Peyer's patch (tissue), 4 donors: ENCODE data around the gene HAPLN3. TPM values are rescaled to one million over a fixed set of nuclear protein-coding genes. Genes with fewer than 3 reads are reported as not detected.

Source experiments
- DNase-seq, 3 donors: peaks; one replicate each; pipeline ENCODE4 v3.0.0-alpha.2; 2017 to 2019
- H3K27ac ChIP-seq, 4 donors: fragments of 200-600 bp; sonication (generic); one replicate each; pipeline ENCODE4 v1.5.1; 2016 to 2019
- H3K27me3 ChIP-seq, 2 donors: fragments of 200-600 bp; sonication (generic); one replicate each; pipeline ENCODE4 v1.5.1; 2019
- H3K36me3 ChIP-seq, 3 donors: fragments of 200-600 bp; sonication (generic); one replicate each; pipeline ENCODE4 v1.5.1; 2016 to 2019
- H3K4me1 ChIP-seq, 4 donors: fragments of 200-600 bp; sonication (generic); one replicate each; pipeline ENCODE4 v1.5.1; 2016 to 2019
- H3K4me3 ChIP-seq, 4 donors: fragments of 200-600 bp; sonication (generic); 1 replicate in 3 of 4; 2 replicates in 1 of 4; pipeline ENCODE4 v1.5.1; 2016 to 2019; ENCODE audit warnings: mild to moderate bottlenecking in 1 of 4
- H3K9me3 ChIP-seq, 4 donors: fragments of 200-600 bp; sonication (generic); one replicate each; pipeline ENCODE4 v1.5.1; 2016 to 2019; ENCODE audit warnings: mild to moderate bottlenecking in 1 of 4
- CTCF ChIP-seq, 6 experiments: fragments of 450-650 bp in 4 of 6; fragments of 200-600 bp in 2 of 6; sonication (generic) in 1 of 6; IDR thresholded peaks; one replicate each; pipeline ENCODE4 v1.5.1; 2017 to 2019; ENCODE audit warnings: antibody characterized with exemption in 6 of 6, mild to moderate bottlenecking in 3 of 6, moderate library complexity in 1 of 6
- POLR2A ChIP-seq, 2 donors: fragments of 450-650 bp; IDR thresholded peaks; one replicate each; pipeline ENCODE4 v1.5.1; 2017; ENCODE audit warnings: antibody characterized with exemption in 2 of 2, mild to moderate bottlenecking in 2 of 2, moderate library complexity in 2 of 2
- total RNA-seq, 4 donors: library from RNA; depleted of rRNA; stranded (reverse); fragments of >200 nt; gene quantifications; one replicate each; pipeline ENCODE4 v1.1.0, GENCODE V29; 2016

HAPLN3 gene
- total RNA-seq, 4 donors from 2014 or later: 3.7 to 21.5 (median 5.6) TPM

GRCh38 chr15:88828791-88829190, 66.6 kb downstream of the HAPLN3 start:
- TF ChIP-seq POLR2A (IDR thresholded peaks at IDR 0.05) (no peak), CTCF (IDR thresholded peaks at IDR 0.05) (no peak)
- Histone ChIP-seq H3K36me3 (no peaks in the 10 kb centered on the region), H3K4me3 (no peak overlapping the region), H3K27ac (no peak overlapping the region), H3K4me1 (no peaks in the 10 kb centered on the region), H3K9me3 (no peaks in the 10 kb centered on the region), H3K27me3 (no peaks in the 10 kb centered on the region)
- no peak for DNase-seq

Other genes starting within 250 kb of the HAPLN3 start
- gene ACAN, start 92.1 kb downstream of the HAPLN3 start, total RNA-seq: under 1 TPM in 1 of 4 donors, not detected in 3; 0.38 TPM
- gene MFGE8, start 17.8 kb upstream of the HAPLN3 start, total RNA-seq: 100 to 1,000 TPM in 1 of 4 donors, 10 to 100 TPM in 3; 51.8 to 156 (median 78.3) TPM
- gene ABHD2, start 192.9 kb upstream of the HAPLN3 start, total RNA-seq: 100 to 1,000 TPM in 3 of 4 donors, 10 to 100 TPM in 1; 75.9 to 190 (median 121) TPM